Loucy (cell line): Measurements from ENCODE around the gene ADD2.

Experiments used
- CTCF ChIP-seq: fragments of 200-600 bp; sonication (generic); conservative IDR thresholded peaks from 2 replicates; pipeline ENCODE4 v1.5.1; 2014; ENCODE audit warnings: mild to moderate bottlenecking, antibody characterized with exemption, low read length
- EZH2phosphoT487 ChIP-seq: fragments of 200-600 bp; IDR thresholded peaks from 2 replicates; pipeline ENCODE4 v1.6.1; 2018; ENCODE audit warnings: antibody characterized with exemption, mild to moderate bottlenecking, moderate library complexity, borderline replicate concordance

- TF ChIP-seq EZH2phosphoT487 (no peak), CTCF (no peak)
These were observed 88.7 kb downstream of the ADD2 start for GRCh38 chr2:70679259-70679658.
